Coronary artery (tissue), 2 donors: Measurements from ENCODE around the gene ARPP21.

ENCODE experiments used
- DNase-seq: peaks from one replicate; pipeline ENCODE4 v3.0.0-alpha.2; 2017; ENCODE audit warnings: low spot score
- H3K27ac ChIP-seq, 2 donors: fragments of 200-600 bp; sonication (generic); one replicate each; pipeline ENCODE4 v1.5.1; 2016 to 2019
- H3K4me3 ChIP-seq: fragments of 200-600 bp; sonication (generic); 2 replicates; pipeline ENCODE4 v1.5.1; 2016; ENCODE audit warnings: mild to moderate bottlenecking, moderate library complexity
- CTCF ChIP-seq: fragments of 200-600 bp; sonication (generic); IDR thresholded peaks from one replicate; pipeline ENCODE4 v1.5.1; 2019; ENCODE audit warnings: antibody characterized with exemption

Gene ARPP21

GRCh38 chr3:35663471-35663870, 24.1 kb downstream of the ARPP21 start:
- DNase-seq, result no peak
- no peak overlapping the region for H3K27ac ChIP-seq
- H3K4me3 ChIP-seq, result no peak overlapping the region
- no peak for TF ChIP-seq CTCF

- H3K27ac ChIP-seq, result no peak overlapping the region
- H3K4me3 ChIP-seq, result peak overlapping the region; percentile 64
- DNase-seq, result no peak
- no peak for TF ChIP-seq CTCF
Measured at GRCh38 chr3:35664460-35664919, 25.2 kb downstream of the ARPP21 start.

- no peak for DNase-seq
- Histone ChIP-seq H3K4me3 (no peak overlapping the region), H3K27ac (no peak overlapping the region)
- TF ChIP-seq CTCF, result no peak
Measured at GRCh38 chr3:35665390-35666055, 26.2 kb downstream of the ARPP21 start.

- no peak for DNase-seq
- H3K27ac ChIP-seq, result no peak overlapping the region
- H3K4me3 ChIP-seq, result no peak overlapping the region
- no peak for TF ChIP-seq CTCF
Measured at GRCh38 chr3:35666888-35667287, 27.6 kb downstream of the ARPP21 start.

GRCh38 chr3:35670408-35670965, 31.2 kb downstream of the ARPP21 start:
- no peak overlapping the region for H3K4me3 ChIP-seq
- DNase-seq, result no peak
- TF ChIP-seq CTCF, result no peak
- no peak overlapping the region for H3K27ac ChIP-seq

- H3K4me3 ChIP-seq, result no peak overlapping the region
- DNase-seq, result no peak
- H3K27ac ChIP-seq, result no peak overlapping the region
- TF ChIP-seq CTCF, result no peak
Measured at GRCh38 chr3:35671483-35671882, 32.2 kb downstream of the ARPP21 start.

GRCh38 chr3:35673017-35673416, 33.7 kb downstream of the ARPP21 start:
- Histone ChIP-seq H3K4me3 (no peak overlapping the region), H3K27ac (no peak overlapping the region)
- TF ChIP-seq CTCF, result no peak
- DNase-seq, result no peak
